Naive thymus-derived CD4-positive, alpha-beta T cell (primary cell): ENCODE measurements around the gene TUBB4B. TPM values are rescaled to one million over a fixed set of nuclear protein-coding genes. Genes with fewer than 3 reads are reported as not detected.
A peak's percentile ranks its signal among the peaks of the same experiment; 100 is the strongest.

Source experiments
- ATAC-seq: fragments of 150-1000 bp; cut with Tn5 transposase; 2 replicates; pipeline ENCODE4 v1.10.0; 2021; ENCODE audit warnings: mild to moderate bottlenecking, moderate library complexity
- CTCF ChIA-PET: fragments of 350-600 bp; sonication (Branson Sonifier 250); formaldehyde crosslinking; loops from one replicate; lab custom pipeline; 2021; ENCODE audit warnings: antibody characterized with exemption; lab: Charles Lee
- POLR2A ChIA-PET: fragments of 350-600 bp; sonication (Branson Sonifier 250); formaldehyde crosslinking; loops from one replicate; lab custom pipeline; 2021; ENCODE audit warnings: antibody characterized with exemption, inconsistent platforms; lab: Charles Lee
- DNase-seq, 9 donors: peaks; one replicate each; pipeline versions ENCODE4 v3.0.0 to v3.0.0-alpha.2; 2020 to 2022; ENCODE audit warnings: mixed read lengths in 1 of 9
- H3K27ac ChIP-seq: one replicate; pipeline ENCODE4 v1.7.0; 2013; ENCODE audit warnings: mild to moderate bottlenecking, low read depth, low read length, moderate library complexity
- H3K27me3 ChIP-seq, 2 donors: one replicate each; pipeline ENCODE4 v1.7.0; 2013; ENCODE audit warnings: low read length in 2 of 2, mild to moderate bottlenecking in 2 of 2, moderate library complexity in 2 of 2; ENCODE audit not compliant: control insufficient read depth in 2 of 2, insufficient read depth in 2 of 2
- H3K36me3 ChIP-seq, 3 experiments: 1 replicate in 2 of 3; 2 replicates in 1 of 3; pipeline ENCODE4 v1.7.0; 2013; ENCODE audit warnings: low read length in 3 of 3, mild to moderate bottlenecking in 3 of 3, moderate library complexity in 1 of 3; ENCODE audit not compliant: insufficient read depth in 3 of 3, control insufficient read depth in 2 of 3
- H3K4me1 ChIP-seq, 2 donors: one replicate each; pipeline ENCODE4 v1.7.0; 2013; ENCODE audit warnings: low read length in 2 of 2, mild to moderate bottlenecking in 2 of 2, moderate library complexity in 1 of 2; ENCODE audit not compliant: control insufficient read depth in 2 of 2, insufficient read depth in 2 of 2
- H3K4me3 ChIP-seq: 2 replicates; pipeline ENCODE4 v1.7.0; 2013; ENCODE audit warnings: mild to moderate bottlenecking, low read length
- H3K9me3 ChIP-seq, 3 experiments: 1 replicate in 2 of 3; 2 replicates in 1 of 3; pipeline ENCODE4 v1.7.0; 2013; ENCODE audit warnings: low read length in 3 of 3; ENCODE audit not compliant: control insufficient read depth in 2 of 3
- H3K27ac Mint-ChIP-seq, 9 donors: one replicate each; pipeline ENCODE4 v1.8.0; 2020 to 2022; ENCODE audit warnings: mixed read lengths in 9 of 9, mild to moderate bottlenecking in 8 of 9, moderate library complexity in 5 of 9, inconsistent platforms in 2 of 9
- H3K27me3 Mint-ChIP-seq, 5 donors: one replicate each; pipeline ENCODE4 v1.8.0; 2021 to 2022; ENCODE audit warnings: mixed read lengths in 5 of 5, mild to moderate bottlenecking in 1 of 5
- H3K36me3 Mint-ChIP-seq, 5 donors: one replicate each; pipeline ENCODE4 v1.8.0; 2020 to 2022; ENCODE audit warnings: mixed read lengths in 5 of 5, mild to moderate bottlenecking in 3 of 5, inconsistent platforms in 1 of 5
- H3K4me1 Mint-ChIP-seq, 7 donors: one replicate each; pipeline ENCODE4 v1.8.0; 2020 to 2022; ENCODE audit warnings: mixed read lengths in 7 of 7, mild to moderate bottlenecking in 3 of 7, inconsistent platforms in 1 of 7
- H3K4me3 Mint-ChIP-seq, 10 donors: one replicate each; pipeline ENCODE4 v1.8.0; 2020 to 2022; ENCODE audit warnings: mild to moderate bottlenecking in 10 of 10, mixed read lengths in 10 of 10, moderate library complexity in 6 of 10, inconsistent platforms in 2 of 10
- H3K9me3 Mint-ChIP-seq, 11 donors: one replicate each; pipeline ENCODE4 v1.8.0; 2020 to 2022; ENCODE audit warnings: mixed read lengths in 11 of 11, mild to moderate bottlenecking in 4 of 11, inconsistent platforms in 1 of 11, moderate library complexity in 1 of 11
- intact Hi-C, 2 donors: fragments of 100-400 bp; cut with micrococcal nuclease; formaldehyde crosslinking; loops; one replicate each; pipeline ENCODE4 v1.15.1; 2023
- polyA plus RNA-seq, 2 donors: library from polyadenylated mRNA; unstranded; fragments of 300-500 nt; fragmentation: Illumina TruSeq; gene quantifications; one replicate each; pipeline ENCODE4 v1.2.3, GENCODE V29; 2021
- total RNA-seq, 6 experiments: library from RNA in 5 of 6; stranded (reverse) in 5 of 6; gene quantifications; 1 replicate in 5 of 6; 2 replicates in 1 of 6; pipeline ENCODE4 v1.2.3 and lab custom pipeline; 2021 to 2026

The TUBB4B gene
- total RNA-seq (100 to 1,000 TPM in 1 of 5 experiments, 10 to 100 TPM in 4; 44.2 to 260 (median 87.5) TPM), polyA plus RNA-seq (10 to 100 TPM; 17.5 to 49.9 TPM), total RNA-seq (lab: John Stamatoyannopoulos, UW) (235 reads per million, percentile 94 among the genes with 10 or more reads in this experiment)

DNA sequence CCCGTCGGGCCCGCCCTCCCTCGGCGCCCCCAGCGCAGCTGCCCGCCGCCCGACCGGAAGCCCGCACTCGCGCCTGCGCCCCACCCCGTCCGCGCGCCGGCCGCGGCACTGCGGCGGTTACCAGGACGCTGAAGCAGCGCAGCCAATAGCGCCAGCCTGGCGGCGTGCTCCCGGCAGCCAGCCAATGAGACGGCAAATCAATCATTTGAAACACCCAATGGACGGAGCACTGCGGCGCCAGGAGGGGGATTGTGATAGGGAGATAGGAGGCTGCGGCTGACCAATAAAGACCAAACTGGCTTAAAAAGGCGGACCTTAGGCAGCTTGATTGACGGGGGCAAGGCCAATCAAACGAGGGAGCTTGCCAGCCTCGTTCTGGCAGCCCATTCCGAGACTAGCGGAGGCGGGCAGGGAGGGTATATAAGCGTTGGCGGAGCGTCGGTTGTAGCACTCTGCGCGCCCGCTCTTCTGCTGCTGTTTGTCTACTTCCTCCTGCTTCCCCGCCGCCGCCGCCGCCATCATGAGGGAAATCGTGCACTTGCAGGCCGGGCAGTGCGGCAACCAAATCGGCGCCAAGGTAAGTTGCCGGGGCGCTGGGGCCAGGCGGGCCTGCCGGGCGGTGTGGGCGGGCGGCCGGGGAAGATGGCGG lies at the start of gene TUBB4B:
Gene TUBB4B (plus strand): TSS at position 447 of the 649 bp plus-strand sequence. CDS start 74 bp downstream, at position 521.
- ATAC-seq (peak; percentile 87), DNase-seq (peak; percentile 87 to 99 (median 98))
- no peaks in the 10 kb centered on the region for H3K9me3 ChIP-seq
- H3K27me3 Mint-ChIP-seq: peaks cover 0 to 4% (median 0%) of the 10 kb centered on the region in 5 donors
- peaks cover 12 to 35% (median 21%) of the 10 kb centered on the region in 7 donors for H3K4me1 Mint-ChIP-seq
- H3K27ac Mint-ChIP-seq: peak within 1 kb of the TSS; percentile 82 to 94 (median 93)
- H3K9me3 Mint-ChIP-seq: peaks cover 0 to 9% (median 0%) of the 10 kb centered on the region in 11 donors
- ChIA-PET CTCF (interaction anchor here (0.6 to 1.3 kb wide), 4 partner anchors 13 to 145 kb away, joined by 4 to 9 read pairs (median 5); partner anchors contain the start of gene NELFB), POLR2A (interaction anchor here (0.7 to 10.7 kb wide), 37 partner anchors 12 to 708 kb away, joined by 3 to 168 read pairs (median 4); partner anchors contain the start of genes ANAPC2, CYSRT1, EXD3 and MAN1B1)
- peaks cover 0 to 19% (median 9%) of the 10 kb centered on the region in 3 experiments for H3K36me3 ChIP-seq
- H3K27ac ChIP-seq: peak within 1 kb of the TSS; percentile 83
- peaks cover 0 to 14% (median 4%) of the 10 kb centered on the region in 5 donors for H3K36me3 Mint-ChIP-seq
- intact Hi-C loops: loop anchor here (1.0 to 5.0 kb wide), 16 partner anchors 14 to 829 kb away; partner anchors contain the start of genes ANAPC2 (in 2 of the 2), MAN1B1 (in 2 of the 2), NDOR1 (in 2 of the 2) and NELFB (in 2 of the 2)
- H3K4me1 ChIP-seq: peaks cover 15 to 23% of the 10 kb centered on the region in 2 donors
- peak within 1 kb of the TSS; percentile 83 to 97 (median 92) for H3K4me3 Mint-ChIP-seq
- H3K27me3 ChIP-seq: no peaks in the 10 kb centered on the region
- peak within 1 kb of the TSS; percentile 72 for H3K4me3 ChIP-seq

DNA sequence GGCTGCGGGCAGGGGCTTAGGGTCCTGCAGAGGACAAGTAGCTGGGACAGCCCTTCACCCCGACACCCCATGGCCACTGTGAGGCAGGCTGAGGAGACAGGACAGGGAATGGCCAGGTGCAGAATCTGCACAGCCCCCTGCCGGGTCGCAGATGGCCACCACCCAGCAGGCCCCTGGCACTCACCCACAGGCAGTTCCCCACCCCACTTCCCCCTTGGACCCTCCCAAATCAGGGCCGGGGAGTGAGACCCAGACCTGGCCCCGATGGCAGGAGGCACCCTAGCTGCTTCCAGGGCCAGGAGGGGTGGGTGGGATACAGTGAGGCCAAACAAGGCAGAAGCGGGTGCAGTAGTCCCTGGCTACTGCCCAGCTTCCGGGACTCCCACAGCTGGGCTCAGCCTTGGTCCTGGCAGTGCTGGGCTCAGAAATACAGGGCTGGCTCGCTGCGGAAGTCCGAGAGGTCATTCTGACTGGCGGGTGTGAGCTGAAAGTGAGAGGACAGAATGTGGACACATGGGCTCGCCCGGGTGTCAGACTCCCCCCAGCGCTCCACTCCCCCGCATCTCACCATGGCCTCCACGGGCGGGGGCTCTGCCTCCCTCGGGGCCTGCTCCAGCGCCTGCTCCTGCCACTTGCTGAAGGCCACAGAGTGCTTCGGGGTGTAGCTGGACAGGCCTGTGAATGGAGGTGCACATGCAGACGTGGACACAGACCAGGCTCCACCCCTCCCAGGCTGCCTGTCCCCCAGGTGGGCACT lies 49.2 kb upstream of the TUBB4B start:
- ATAC-seq: no peak
- Mint-ChIP-seq H3K27me3 (no peaks in the 10 kb centered on the region), H3K36me3 (peaks cover 0 to 6% (median 0%) of the 10 kb centered on the region in 5 donors), H3K4me1 (peaks cover 6 to 36% (median 22%) of the 10 kb centered on the region in 7 donors), H3K4me3 (no peak overlapping the region), H3K9me3 (peaks cover 0 to 2% (median 0%) of the 10 kb centered on the region in 11 donors), H3K27ac (no peak overlapping the region)
- Histone ChIP-seq H3K36me3 (peaks cover 0 to 31% (median 0%) of the 10 kb centered on the region in 3 experiments), H3K9me3 (no peaks in the 10 kb centered on the region), H3K4me3 (no peak overlapping the region), H3K27me3 (no peaks in the 10 kb centered on the region), H3K27ac (no peak overlapping the region), H3K4me1 (peaks cover 22 to 23% of the 10 kb centered on the region in 2 donors)
- intact Hi-C loops: no loop called here
- POLR2A ChIA-PET: interaction anchor here (0.6 to 10.4 kb wide), 4 partner anchors 13 to 55 kb away, joined by 3 to 136 read pairs (median 5); partner anchors contain the start of genes NDOR1, TMEM203 and TPRN
- DNase-seq: no peak
- CTCF ChIA-PET: no interaction called here

DNA sequence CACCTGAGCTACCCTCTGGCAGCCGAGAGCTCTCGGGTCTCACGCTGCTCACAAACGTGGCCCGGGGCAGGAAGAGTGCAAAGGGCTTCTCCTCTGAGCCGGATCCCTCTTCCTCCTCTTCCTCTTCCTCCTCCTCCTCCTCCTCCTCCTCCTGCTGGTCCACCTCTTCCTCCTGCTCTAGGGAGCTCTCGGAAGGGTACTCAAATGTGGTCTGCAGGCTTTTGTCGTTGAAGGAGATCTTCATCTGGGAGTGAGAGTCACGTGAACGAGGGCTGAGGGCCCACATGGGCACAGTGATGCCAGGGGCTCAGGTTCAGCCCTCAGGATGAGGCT lies 48.7 kb upstream of the TUBB4B start:
- intact Hi-C loops: no loop called here
- Mint-ChIP-seq H3K27me3 (no peaks in the 10 kb centered on the region), H3K36me3 (peaks cover 0 to 6% (median 0%) of the 10 kb centered on the region in 5 donors), H3K4me1 (peaks cover 3 to 31% (median 17%) of the 10 kb centered on the region in 7 donors), H3K27ac (no peak overlapping the region), H3K4me3 (no peak overlapping the region), H3K9me3 (peaks cover 0 to 2% (median 0%) of the 10 kb centered on the region in 11 donors)
- Histone ChIP-seq H3K9me3 (no peaks in the 10 kb centered on the region), H3K27ac (no peak overlapping the region), H3K27me3 (no peaks in the 10 kb centered on the region), H3K4me1 (peaks cover 17 to 18% of the 10 kb centered on the region in 2 donors), H3K36me3 (peaks cover 0 to 28% (median 0%) of the 10 kb centered on the region in 3 experiments), H3K4me3 (no peak overlapping the region)
- POLR2A ChIA-PET: interaction anchor here (0.6 to 10.4 kb wide), 5 partner anchors 12 to 66 kb away, joined by 3 to 136 read pairs (median 4); partner anchors contain the start of genes NDOR1, TMEM203 and TPRN
- ATAC-seq (no peak), DNase-seq (no peak)
- CTCF ChIA-PET: interaction anchor here (1.0 kb wide), 1 partner anchor 399 kb away, joined by 3 read pairs; no protein-coding TSS in a partner anchor

GRCh38 chr9:137192859-137193258 lies 48.2 kb upstream of the TUBB4B start:
- H3K4me3 ChIP-seq: no peak overlapping the region
- peaks cover 12 to 13% of the 10 kb centered on the region in 2 donors for H3K4me1 ChIP-seq
- intact Hi-C loops: no loop called here
- Mint-ChIP-seq H3K36me3 (peaks cover 0 to 6% (median 0%) of the 10 kb centered on the region in 5 donors), H3K27ac (no peak overlapping the region), H3K27me3 (no peaks in the 10 kb centered on the region), H3K4me3 (no peak overlapping the region), H3K4me1 (peaks cover 0 to 26% (median 13%) of the 10 kb centered on the region in 7 donors), H3K9me3 (peaks cover 0 to 2% (median 0%) of the 10 kb centered on the region in 11 donors)
- ChIA-PET CTCF (interaction anchor here (0.6 to 1.0 kb wide), 2 partner anchors 399 to 561 kb away, joined by 3 read pairs; no protein-coding TSS in a partner anchor), POLR2A (interaction anchor here (0.6 to 10.4 kb wide), 6 partner anchors 12 to 67 kb away, joined by 3 to 136 read pairs (median 4); partner anchors contain the start of genes NDOR1, TMEM203 and TPRN)
- no peak for ATAC-seq
- DNase-seq: no peak
- H3K27me3 ChIP-seq: no peaks in the 10 kb centered on the region
- H3K9me3 ChIP-seq: no peaks in the 10 kb centered on the region
- H3K27ac ChIP-seq: no peak overlapping the region
- H3K36me3 ChIP-seq: peaks cover 0 to 28% (median 0%) of the 10 kb centered on the region in 3 experiments

DNA sequence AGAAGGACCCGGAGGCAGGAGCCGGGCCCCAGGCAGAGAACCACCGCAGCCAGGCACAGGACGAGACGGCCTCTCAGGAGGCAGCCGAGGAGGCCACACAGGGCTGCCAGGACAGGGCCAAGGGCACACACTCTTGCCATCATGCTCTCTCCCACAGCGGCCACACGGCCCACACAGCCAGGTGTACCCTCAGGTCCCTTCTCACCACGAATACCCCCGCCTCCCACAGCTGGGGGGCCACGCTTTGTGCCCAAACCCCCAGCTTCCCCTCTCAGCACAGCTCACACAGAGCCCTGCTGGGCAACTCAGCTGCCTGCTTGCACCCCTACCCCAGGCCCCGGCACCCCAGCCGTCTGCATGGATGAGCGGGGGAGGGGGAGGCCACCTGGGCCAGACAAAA lies 47.3 kb upstream of the TUBB4B start:
- no peak overlapping the region for H3K4me3 ChIP-seq
- H3K27ac Mint-ChIP-seq: no peak overlapping the region
- DNase-seq (no peak), ATAC-seq (no peak)
- H3K4me3 Mint-ChIP-seq: no peak overlapping the region
- H3K4me1 Mint-ChIP-seq: peaks cover 0 to 27% (median 13%) of the 10 kb centered on the region in 7 donors
- POLR2A ChIA-PET: interaction anchor here (1.3 to 10.4 kb wide), 2 partner anchors 11 to 29 kb away, joined by 4 to 136 read pairs; partner anchors contain the start of genes NDOR1, TMEM203 and TPRN
- H3K9me3 ChIP-seq: no peaks in the 10 kb centered on the region
- peaks cover 11 to 13% of the 10 kb centered on the region in 2 donors for H3K4me1 ChIP-seq
- no peaks in the 10 kb centered on the region for H3K27me3 Mint-ChIP-seq
- peaks cover 0 to 2% (median 0%) of the 10 kb centered on the region in 11 donors for H3K9me3 Mint-ChIP-seq
- H3K36me3 ChIP-seq: peaks cover 0 to 20% (median 0%) of the 10 kb centered on the region in 3 experiments
- no peak overlapping the region for H3K27ac ChIP-seq
- intact Hi-C loops: no loop called here
- H3K27me3 ChIP-seq: no peaks in the 10 kb centered on the region
- CTCF ChIA-PET: interaction anchor here (0.6 kb wide), 1 partner anchor 562 kb away, joined by 3 read pairs; no protein-coding TSS in a partner anchor
- peaks cover 0 to 6% (median 0%) of the 10 kb centered on the region in 5 donors for H3K36me3 Mint-ChIP-seq
